Stimulated activated naive B cell treated with anti-CD40 and anti-IgM and Interleukin-4, amounts not matched to agents 10 μg/mL and 1 μg/mL and 100 μg/mL, for 72 hours (primary cell): ENCODE data around the gene SLC7A11.

Experiments used
- ATAC-seq, 2 donors: fragments of 150-1000 bp; cut with Tn5 transposase; replicated peaks; 2 replicates each; pipeline ENCODE4 v1.10.0; 2021; ENCODE audit warnings: moderate library complexity in 1 of 2
- DNase-seq: peaks from one replicate; pipeline ENCODE4 v3.0.0; 2021
- H3K27ac Mint-ChIP-seq: one replicate; pipeline ENCODE4 v1.8.0; 2022; ENCODE audit warnings: mild to moderate bottlenecking, mixed read lengths
- H3K27me3 Mint-ChIP-seq, 2 donors: one replicate each; pipeline ENCODE4 v1.8.0; 2022; ENCODE audit warnings: mixed read lengths in 2 of 2
- H3K36me3 Mint-ChIP-seq, 2 donors: one replicate each; pipeline ENCODE4 v1.8.0; 2022; ENCODE audit warnings: mixed read lengths in 2 of 2, mild to moderate bottlenecking in 1 of 2
- H3K4me1 Mint-ChIP-seq, 2 donors: one replicate each; pipeline ENCODE4 v1.8.0; 2022; ENCODE audit warnings: mixed read lengths in 2 of 2, mild to moderate bottlenecking in 1 of 2
- H3K4me3 Mint-ChIP-seq, 2 donors: one replicate each; pipeline ENCODE4 v1.8.0; 2022; ENCODE audit warnings: mild to moderate bottlenecking in 2 of 2, mixed read lengths in 2 of 2, moderate library complexity in 1 of 2
- H3K9me3 Mint-ChIP-seq, 2 donors: one replicate each; pipeline ENCODE4 v1.8.0; 2022; ENCODE audit warnings: mixed read lengths in 2 of 2, mild to moderate bottlenecking in 1 of 2

Gene SLC7A11

GRCh38 chr4:138182838-138183426, 59.2 kb downstream of the SLC7A11 start:
- peak in 1 of 2 donors; percentile 46 for ATAC-seq
- no peak overlapping the region for H3K4me3 Mint-ChIP-seq
- no peaks in the 10 kb centered on the region for H3K9me3 Mint-ChIP-seq
- peaks cover 0 to 5% of the 10 kb centered on the region in 2 donors for H3K4me1 Mint-ChIP-seq
- no peak for DNase-seq
- H3K36me3 Mint-ChIP-seq, result peaks cover 0 to 1% of the 10 kb centered on the region in 2 donors
- no peak overlapping the region for H3K27ac Mint-ChIP-seq
- peaks cover 17 to 19% of the 10 kb centered on the region in 2 donors for H3K27me3 Mint-ChIP-seq

DNA sequence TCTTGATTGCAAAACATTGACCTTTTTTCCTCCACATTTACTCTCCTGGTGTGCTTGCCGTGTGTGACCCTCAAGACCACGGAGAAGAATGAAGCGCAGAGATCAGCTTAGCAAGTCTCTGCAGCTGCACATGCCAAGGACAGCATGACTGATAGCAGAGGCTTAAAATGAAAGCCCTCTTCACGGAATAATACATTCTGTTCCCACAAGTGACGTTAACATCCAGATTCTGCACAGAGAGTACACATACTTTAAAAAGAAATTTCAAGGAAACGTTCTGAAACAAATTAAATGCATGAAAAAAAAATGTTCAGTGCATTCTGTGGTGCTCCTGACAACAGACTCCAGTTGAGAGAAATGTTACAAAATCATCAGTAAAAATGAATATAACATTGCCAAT, 60.9 kb downstream of the SLC7A11 start:
- H3K27me3 Mint-ChIP-seq, result peaks cover 19 to 26% of the 10 kb centered on the region in 2 donors
- no peak for ATAC-seq

DNA sequence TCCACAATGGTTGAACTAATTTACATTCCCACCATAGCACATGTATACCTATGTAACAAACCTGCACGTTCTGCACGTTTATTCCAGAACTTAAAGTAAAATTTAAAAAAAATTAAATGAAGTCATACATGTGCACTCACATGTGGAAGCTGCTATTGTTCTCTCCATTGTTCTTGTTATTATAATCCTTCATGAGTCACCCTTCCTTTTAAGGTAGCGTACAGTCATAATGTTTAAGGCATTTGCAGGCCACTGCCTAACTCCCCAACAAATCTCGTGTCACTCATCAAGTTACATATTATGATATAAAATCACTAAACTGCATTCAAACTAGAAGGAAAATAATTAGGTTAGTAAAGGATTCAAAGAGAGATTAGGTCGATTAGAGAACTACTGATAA, 63.6 kb downstream of the SLC7A11 start:
- Mint-ChIP-seq H3K27me3 (peaks cover 13 to 33% of the 10 kb centered on the region in 2 donors), H3K4me3 (no peak overlapping the region), H3K27ac (no peak overlapping the region), H3K4me1 (peaks cover 0 to 5% of the 10 kb centered on the region in 2 donors), H3K36me3 (peaks cover 0 to 1% of the 10 kb centered on the region in 2 donors), H3K9me3 (no peaks in the 10 kb centered on the region)
- no peak for ATAC-seq
- no peak for DNase-seq

More for the DNA sequence above, 60.9 kb downstream of the SLC7A11 start:
- H3K4me1 Mint-ChIP-seq, result peaks cover 0 to 5% of the 10 kb centered on the region in 2 donors
- DNase-seq, result no peak
- H3K9me3 Mint-ChIP-seq, result no peaks in the 10 kb centered on the region
- H3K36me3 Mint-ChIP-seq, result peaks cover 0 to 1% of the 10 kb centered on the region in 2 donors
- H3K27ac Mint-ChIP-seq, result no peak overlapping the region
- no peak overlapping the region for H3K4me3 Mint-ChIP-seq

GRCh38 chr4:138177278-138177968, 64.7 kb downstream of the SLC7A11 start:
- ATAC-seq, result no peak
- Mint-ChIP-seq H3K27ac (no peak overlapping the region), H3K4me1 (no peaks in the 10 kb centered on the region), H3K9me3 (no peaks in the 10 kb centered on the region), H3K36me3 (peaks cover 0 to 1% of the 10 kb centered on the region in 2 donors), H3K27me3 (peaks cover 13 to 26% of the 10 kb centered on the region in 2 donors), H3K4me3 (no peak overlapping the region)
- no peak for DNase-seq

- H3K4me3 Mint-ChIP-seq, result no peak overlapping the region
- peaks cover 3 to 20% of the 10 kb centered on the region in 2 donors for H3K27me3 Mint-ChIP-seq
- no peak for ATAC-seq
- H3K4me1 Mint-ChIP-seq, result no peaks in the 10 kb centered on the region
- DNase-seq, result no peak
- no peaks in the 10 kb centered on the region for H3K9me3 Mint-ChIP-seq
- H3K27ac Mint-ChIP-seq, result no peak overlapping the region
- peaks cover 0 to 1% of the 10 kb centered on the region in 2 donors for H3K36me3 Mint-ChIP-seq
Observed at GRCh38 chr4:138174981-138175794, 67.0 kb downstream of the SLC7A11 start.

- no peaks in the 10 kb centered on the region for H3K4me1 Mint-ChIP-seq
- no peaks in the 10 kb centered on the region for H3K36me3 Mint-ChIP-seq
- no peaks in the 10 kb centered on the region for H3K9me3 Mint-ChIP-seq
- ATAC-seq (no peak), DNase-seq (no peak)
- H3K27ac Mint-ChIP-seq, result no peak overlapping the region
- H3K4me3 Mint-ChIP-seq, result no peak overlapping the region
- peaks cover 0 to 5% of the 10 kb centered on the region in 2 donors for H3K27me3 Mint-ChIP-seq
Observed at GRCh38 chr4:138164208-138164607, 77.9 kb downstream of the SLC7A11 start.

DNA sequence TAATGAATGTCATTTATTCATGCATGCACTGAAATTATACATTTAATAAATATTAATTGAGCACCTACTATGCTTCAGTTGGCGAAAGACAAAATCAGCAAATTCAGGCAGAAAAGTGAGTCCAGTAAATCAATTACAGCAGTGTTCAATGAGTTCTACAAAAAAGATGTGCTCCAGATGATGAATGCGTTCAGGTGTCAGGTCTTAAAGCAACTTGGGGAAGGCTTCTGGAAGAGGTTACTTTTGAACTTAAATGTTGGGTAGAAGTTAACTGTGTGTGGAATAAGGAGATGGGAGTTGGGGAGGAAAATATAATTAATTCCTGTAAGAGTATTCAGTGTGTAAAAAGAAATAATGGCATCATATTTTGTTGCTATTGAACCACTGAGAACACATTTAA, 79.0 kb downstream of the SLC7A11 start:
- H3K4me3 Mint-ChIP-seq, result no peak overlapping the region
- no peaks in the 10 kb centered on the region for H3K9me3 Mint-ChIP-seq
- H3K27me3 Mint-ChIP-seq, result peaks cover 0 to 9% of the 10 kb centered on the region in 2 donors
- no peak overlapping the region for H3K27ac Mint-ChIP-seq
- no peaks in the 10 kb centered on the region for H3K4me1 Mint-ChIP-seq
- DNase-seq (no peak), ATAC-seq (no peak)
- H3K36me3 Mint-ChIP-seq, result no peaks in the 10 kb centered on the region

DNA sequence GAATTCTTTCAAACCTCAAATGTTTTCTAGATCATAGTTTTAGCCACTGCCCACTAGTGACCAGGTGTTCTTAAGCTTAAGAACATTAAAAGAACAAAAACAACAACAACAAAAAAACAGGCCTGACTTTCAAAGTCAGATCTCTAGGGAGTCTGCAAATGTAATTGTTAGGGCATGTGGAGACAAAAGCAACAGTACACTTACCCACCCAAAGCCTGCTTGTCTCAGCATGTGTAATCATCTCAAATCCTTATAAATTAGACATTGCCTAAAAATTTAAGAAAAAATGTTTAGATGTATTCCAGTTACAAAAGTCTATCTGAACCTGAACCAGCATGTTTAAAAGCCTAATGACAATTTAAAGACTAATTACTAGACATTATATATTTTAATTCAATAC, 79.9 kb downstream of the SLC7A11 start:
- DNase-seq (no peak), ATAC-seq (no peak)
- Mint-ChIP-seq H3K4me3 (no peak overlapping the region), H3K36me3 (no peaks in the 10 kb centered on the region), H3K27me3 (peaks cover 0 to 9% of the 10 kb centered on the region in 2 donors), H3K4me1 (no peaks in the 10 kb centered on the region), H3K9me3 (no peaks in the 10 kb centered on the region), H3K27ac (no peak overlapping the region)

GRCh38 chr4:138161351-138161750, 80.8 kb downstream of the SLC7A11 start:
- Mint-ChIP-seq H3K36me3 (no peaks in the 10 kb centered on the region), H3K27ac (no peak overlapping the region), H3K4me1 (no peaks in the 10 kb centered on the region), H3K27me3 (peaks cover 0 to 9% of the 10 kb centered on the region in 2 donors), H3K4me3 (no peak overlapping the region), H3K9me3 (no peaks in the 10 kb centered on the region)
- DNase-seq (no peak), ATAC-seq (no peak)

- DNase-seq (no peak), ATAC-seq (no peak)
- Mint-ChIP-seq H3K27me3 (peaks cover 0 to 9% of the 10 kb centered on the region in 2 donors), H3K9me3 (no peaks in the 10 kb centered on the region), H3K4me3 (no peak overlapping the region), H3K4me1 (no peaks in the 10 kb centered on the region), H3K27ac (no peak overlapping the region), H3K36me3 (no peaks in the 10 kb centered on the region)
Observed at GRCh38 chr4:138158746-138159297, 83.3 kb downstream of the SLC7A11 start.

DNA sequence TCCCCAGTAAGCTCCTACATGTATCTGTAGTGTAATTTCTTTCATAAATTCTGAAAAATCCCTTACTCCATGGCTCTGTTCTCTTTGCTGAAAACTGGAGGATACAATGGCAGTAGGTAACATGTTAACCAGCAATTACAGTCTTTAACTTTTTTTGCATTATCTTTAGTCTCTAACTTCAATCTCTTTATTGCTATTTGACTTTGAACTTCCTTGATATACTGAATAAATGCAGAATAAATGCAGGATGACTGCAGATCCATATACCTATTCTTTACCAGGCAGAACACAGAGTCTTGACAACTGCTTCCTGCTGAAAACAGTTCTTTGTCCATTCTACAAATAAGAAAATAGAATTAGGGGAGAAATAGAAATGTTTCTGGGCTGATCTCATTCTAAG, 101.3 kb downstream of the SLC7A11 start:
- Mint-ChIP-seq H3K27ac (no peak overlapping the region), H3K4me3 (no peak overlapping the region), H3K36me3 (no peaks in the 10 kb centered on the region), H3K27me3 (peaks cover 5 to 14% of the 10 kb centered on the region in 2 donors), H3K9me3 (no peaks in the 10 kb centered on the region), H3K4me1 (no peaks in the 10 kb centered on the region)
- DNase-seq, result no peak
- no peak for ATAC-seq

DNA sequence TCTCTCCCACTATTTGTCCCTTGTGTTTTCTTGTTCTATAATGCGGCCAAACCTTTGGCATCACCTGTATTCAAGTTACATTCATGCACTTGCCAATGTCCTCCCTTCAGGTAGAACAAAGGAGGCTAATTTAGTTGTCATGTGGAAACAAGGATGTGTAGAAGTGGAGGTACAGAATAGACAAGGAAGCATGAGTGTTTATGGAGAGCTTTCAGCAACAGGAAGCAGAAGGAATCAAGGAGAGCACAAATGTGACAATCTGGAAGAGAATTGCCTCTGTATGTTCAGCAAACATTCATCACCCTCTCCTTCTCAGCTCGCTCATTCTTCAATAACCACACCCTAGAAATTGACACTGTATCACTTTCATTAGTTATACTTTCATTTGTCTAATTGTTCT, 103.4 kb downstream of the SLC7A11 start:
- no peak overlapping the region for H3K4me3 Mint-ChIP-seq
- no peaks in the 10 kb centered on the region for H3K4me1 Mint-ChIP-seq
- no peak for DNase-seq
- no peak for ATAC-seq
- no peak overlapping the region for H3K27ac Mint-ChIP-seq
- H3K9me3 Mint-ChIP-seq, result no peaks in the 10 kb centered on the region
- H3K27me3 Mint-ChIP-seq, result peaks cover 5 to 20% of the 10 kb centered on the region in 2 donors
- no peaks in the 10 kb centered on the region for H3K36me3 Mint-ChIP-seq

DNA sequence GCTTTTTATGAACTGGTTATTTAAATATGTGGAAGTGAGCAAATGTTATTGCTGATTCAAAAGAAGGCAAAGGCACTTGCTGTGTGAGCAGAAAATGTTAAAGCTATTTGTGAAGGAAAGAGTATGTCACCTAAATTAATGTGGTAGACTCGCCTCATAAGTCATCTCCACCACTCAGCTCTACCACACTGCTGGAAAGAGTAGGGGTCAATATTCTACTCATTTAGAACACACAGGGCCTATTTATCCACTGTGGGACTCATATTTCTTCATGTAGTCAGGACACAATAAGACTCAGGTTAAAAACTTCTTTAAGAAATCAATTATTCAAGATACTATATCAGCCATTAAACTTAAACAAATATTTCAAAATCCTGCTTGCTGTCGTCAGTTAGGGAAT, 106.5 kb downstream of the SLC7A11 start:
- Mint-ChIP-seq H3K27me3 (peaks cover 6 to 9% of the 10 kb centered on the region in 2 donors), H3K9me3 (peaks cover 9 to 13% of the 10 kb centered on the region in 2 donors)
- no peak for DNase-seq

GRCh38 chr4:138118270-138118669, 123.9 kb downstream of the SLC7A11 start:
- peaks cover 0 to 6% of the 10 kb centered on the region in 2 donors for H3K9me3 Mint-ChIP-seq
- ATAC-seq (no peak), DNase-seq (no peak)
- H3K4me3 Mint-ChIP-seq, result no peak overlapping the region
- no peak overlapping the region for H3K27ac Mint-ChIP-seq
- peaks cover 0 to 7% of the 10 kb centered on the region in 2 donors for H3K27me3 Mint-ChIP-seq
- H3K36me3 Mint-ChIP-seq, result no peaks in the 10 kb centered on the region
- H3K4me1 Mint-ChIP-seq, result peaks cover 8 to 16% of the 10 kb centered on the region in 2 donors

More for the DNA sequence above, 106.5 kb downstream of the SLC7A11 start:
- no peaks in the 10 kb centered on the region for H3K4me1 Mint-ChIP-seq
- no peak overlapping the region for H3K27ac Mint-ChIP-seq
- H3K36me3 Mint-ChIP-seq, result peaks cover 0 to 4% of the 10 kb centered on the region in 2 donors
- H3K4me3 Mint-ChIP-seq, result no peak overlapping the region
- ATAC-seq, result no peak
